ENCODE results near the gene SF3A2.

SF3A2 gene

GRCh38 chr19:2192862-2193261 is 43.8 kb upstream of the SF3A2 start:
- Histone ChIP-seq H3K36me3 (ENCODE audit: insufficient read depth, insufficient read length, low read length) (peaks cover 89% of the 10 kb centered on the region), H3K9ac (ENCODE audit: insufficient read length, low read depth) (no peak overlapping the region), H3K9me3 (ENCODE audit: insufficient read depth, low read length) (no peaks in the 10 kb centered on the region), H3K4me1 (ENCODE audit: insufficient read depth, insufficient read length) (peaks cover 19% of the 10 kb centered on the region), H3K4me3 (ENCODE audit: insufficient read length, low read depth) (no peak overlapping the region), H3K27me3 (ENCODE audit: insufficient read depth, insufficient read length) (no peaks in the 10 kb centered on the region)
- no peak for DNase-seq (ENCODE audit: low read depth, low spot score)
- TF ChIP-seq YY1 (IDR thresholded peaks at IDR 0.05; ENCODE audit: insufficient read depth, insufficient read length) (no peak), SUZ12 (IDR thresholded peaks at IDR 0.05; ENCODE audit: extremely low read depth, insufficient read depth, insufficient read length) (no peak)

GRCh38 chr19:2193807-2194206 is 42.8 kb upstream of the SF3A2 start:
- TF ChIP-seq ZNF274 (IDR thresholded peaks at IDR 0.05; ENCODE audit: low read depth, low read length): no peak
- TF ChIP-seq YY1 (IDR thresholded peaks at IDR 0.05; ENCODE audit: insufficient read depth, insufficient read length): no peak
- no peak for TF ChIP-seq SUZ12 (IDR thresholded peaks at IDR 0.05; ENCODE audit: extremely low read depth, insufficient read depth, insufficient read length)
- no peak overlapping the region for H3K4me3 ChIP-seq (ENCODE audit: insufficient read length, low read depth)
- peaks cover 23% of the 10 kb centered on the region for H3K4me1 ChIP-seq (ENCODE audit: insufficient read depth, insufficient read length)
- no peak overlapping the region for H3K9ac ChIP-seq (ENCODE audit: insufficient read length, low read depth)
- no peak for DNase-seq (ENCODE audit: low read depth, low spot score)
- H3K9me3 ChIP-seq (ENCODE audit: insufficient read depth, low read length): no peaks in the 10 kb centered on the region
- peaks cover 93% of the 10 kb centered on the region for H3K36me3 ChIP-seq (ENCODE audit: insufficient read depth, insufficient read length, low read length)
- H3K27me3 ChIP-seq (ENCODE audit: insufficient read depth, insufficient read length): no peaks in the 10 kb centered on the region

- no peaks in the 10 kb centered on the region for H3K9me3 ChIP-seq (ENCODE audit: insufficient read depth, low read length)
- TF ChIP-seq SUZ12 (IDR thresholded peaks at IDR 0.05; ENCODE audit: extremely low read depth, insufficient read depth, insufficient read length) (no peak), ZNF274 (IDR thresholded peaks at IDR 0.05; ENCODE audit: low read depth, low read length) (no peak)
- no peak for DNase-seq (ENCODE audit: low read depth, low spot score)
- no peak overlapping the region for H3K9ac ChIP-seq (ENCODE audit: insufficient read length, low read depth)
- H3K27me3 ChIP-seq (ENCODE audit: insufficient read depth, insufficient read length): no peaks in the 10 kb centered on the region
- H3K4me1 ChIP-seq (ENCODE audit: insufficient read depth, insufficient read length): peaks cover 21% of the 10 kb centered on the region
- H3K4me3 ChIP-seq (ENCODE audit: insufficient read length, low read depth): no peak overlapping the region
- H3K36me3 ChIP-seq (ENCODE audit: insufficient read depth, insufficient read length, low read length): peaks cover 87% of the 10 kb centered on the region
Measured at GRCh38 chr19:2194513-2195078, 42.0 kb upstream of the SF3A2 start.

- no peak overlapping the region for H3K9ac ChIP-seq (ENCODE audit: insufficient read length, low read depth)
- no peaks in the 10 kb centered on the region for H3K27me3 ChIP-seq (ENCODE audit: insufficient read depth, insufficient read length)
- H3K4me3 ChIP-seq (ENCODE audit: insufficient read length, low read depth): no peak overlapping the region
- peaks cover 87% of the 10 kb centered on the region for H3K36me3 ChIP-seq (ENCODE audit: insufficient read depth, insufficient read length, low read length)
- no peak for TF ChIP-seq SUZ12 (IDR thresholded peaks at IDR 0.05; ENCODE audit: extremely low read depth, insufficient read depth, insufficient read length)
- TF ChIP-seq ZNF274 (IDR thresholded peaks at IDR 0.05; ENCODE audit: low read depth, low read length): no peak
- TF ChIP-seq YY1 (IDR thresholded peaks at IDR 0.05; ENCODE audit: insufficient read depth, insufficient read length): no peak
- H3K9me3 ChIP-seq (ENCODE audit: insufficient read depth, low read length): peaks cover 2% of the 10 kb centered on the region; the same call in 1 of the 2 replicates
- H3K4me1 ChIP-seq (ENCODE audit: insufficient read depth, insufficient read length): peaks cover 18% of the 10 kb centered on the region
- no peak for DNase-seq (ENCODE audit: low read depth, low spot score)
Measured at GRCh38 chr19:2195361-2195760, 41.3 kb upstream of the SF3A2 start.

- no peak overlapping the region for H3K4me3 ChIP-seq (ENCODE audit: insufficient read length, low read depth)
- H3K9ac ChIP-seq (ENCODE audit: insufficient read length, low read depth): no peak overlapping the region
- H3K9me3 ChIP-seq (ENCODE audit: insufficient read depth, low read length): peaks cover 8% of the 10 kb centered on the region; the same call in 1 of the 2 replicates
- peaks cover 21% of the 10 kb centered on the region for H3K4me1 ChIP-seq (ENCODE audit: insufficient read depth, insufficient read length)
- no peak for TF ChIP-seq SUZ12 (IDR thresholded peaks at IDR 0.05; ENCODE audit: extremely low read depth, insufficient read depth, insufficient read length)
- TF ChIP-seq YY1 (IDR thresholded peaks at IDR 0.05; ENCODE audit: insufficient read depth, insufficient read length): no peak
- TF ChIP-seq ZNF274 (IDR thresholded peaks at IDR 0.05; ENCODE audit: low read depth, low read length): no peak
- H3K27me3 ChIP-seq (ENCODE audit: insufficient read depth, insufficient read length): no peaks in the 10 kb centered on the region
- DNase-seq (ENCODE audit: low read depth, low spot score): no peak
- peaks cover 85% of the 10 kb centered on the region for H3K36me3 ChIP-seq (ENCODE audit: insufficient read depth, insufficient read length, low read length)
Measured at GRCh38 chr19:2195914-2196313, 40.7 kb upstream of the SF3A2 start.

- Histone ChIP-seq H3K9me3 (ENCODE audit: insufficient read depth, low read length) (peaks cover 8% of the 10 kb centered on the region; the same call in 1 of the 2 replicates), H3K4me3 (ENCODE audit: insufficient read length, low read depth) (no peak overlapping the region), H3K9ac (ENCODE audit: insufficient read length, low read depth) (no peak overlapping the region), H3K27me3 (ENCODE audit: insufficient read depth, insufficient read length) (no peaks in the 10 kb centered on the region), H3K36me3 (ENCODE audit: insufficient read depth, insufficient read length, low read length) (peaks cover 84% of the 10 kb centered on the region), H3K4me1 (ENCODE audit: insufficient read depth, insufficient read length) (peaks cover 25% of the 10 kb centered on the region)
- DNase-seq (ENCODE audit: low read depth, low spot score): no peak
- no peak for TF ChIP-seq ZNF274 (IDR thresholded peaks at IDR 0.05; ENCODE audit: low read depth, low read length)
- no peak for TF ChIP-seq YY1 (IDR thresholded peaks at IDR 0.05; ENCODE audit: insufficient read depth, insufficient read length)
Measured at GRCh38 chr19:2197270-2197669, 39.4 kb upstream of the SF3A2 start.

GRCh38 chr19:2198317-2198716 is 38.3 kb upstream of the SF3A2 start:
- no peaks in the 10 kb centered on the region for H3K27me3 ChIP-seq (ENCODE audit: insufficient read depth, insufficient read length)
- no peak overlapping the region for H3K4me3 ChIP-seq (ENCODE audit: insufficient read length, low read depth)
- H3K36me3 ChIP-seq (ENCODE audit: insufficient read depth, insufficient read length, low read length): peaks cover 82% of the 10 kb centered on the region
- no peak for DNase-seq (ENCODE audit: low read depth, low spot score)
- no peak for TF ChIP-seq ZNF274 (IDR thresholded peaks at IDR 0.05; ENCODE audit: low read depth, low read length)
- TF ChIP-seq SUZ12 (IDR thresholded peaks at IDR 0.05; ENCODE audit: extremely low read depth, insufficient read depth, insufficient read length): no peak
- TF ChIP-seq YY1 (IDR thresholded peaks at IDR 0.05; ENCODE audit: insufficient read depth, insufficient read length): no peak
- H3K9ac ChIP-seq (ENCODE audit: insufficient read length, low read depth): no peak overlapping the region
- H3K9me3 ChIP-seq (ENCODE audit: insufficient read depth, low read length): peaks cover 8% of the 10 kb centered on the region; the same call in 1 of the 2 replicates
- H3K4me1 ChIP-seq (ENCODE audit: insufficient read depth, insufficient read length): peaks cover 25% of the 10 kb centered on the region
